OCI-M1 (cell line): Measurements from ENCODE around the gene DPP6.

Experiments used
- DNase-seq: peaks from one replicate; lab custom pipeline; 2025; lab: John Stamatoyannopoulos, UW

Gene DPP6

DNA sequence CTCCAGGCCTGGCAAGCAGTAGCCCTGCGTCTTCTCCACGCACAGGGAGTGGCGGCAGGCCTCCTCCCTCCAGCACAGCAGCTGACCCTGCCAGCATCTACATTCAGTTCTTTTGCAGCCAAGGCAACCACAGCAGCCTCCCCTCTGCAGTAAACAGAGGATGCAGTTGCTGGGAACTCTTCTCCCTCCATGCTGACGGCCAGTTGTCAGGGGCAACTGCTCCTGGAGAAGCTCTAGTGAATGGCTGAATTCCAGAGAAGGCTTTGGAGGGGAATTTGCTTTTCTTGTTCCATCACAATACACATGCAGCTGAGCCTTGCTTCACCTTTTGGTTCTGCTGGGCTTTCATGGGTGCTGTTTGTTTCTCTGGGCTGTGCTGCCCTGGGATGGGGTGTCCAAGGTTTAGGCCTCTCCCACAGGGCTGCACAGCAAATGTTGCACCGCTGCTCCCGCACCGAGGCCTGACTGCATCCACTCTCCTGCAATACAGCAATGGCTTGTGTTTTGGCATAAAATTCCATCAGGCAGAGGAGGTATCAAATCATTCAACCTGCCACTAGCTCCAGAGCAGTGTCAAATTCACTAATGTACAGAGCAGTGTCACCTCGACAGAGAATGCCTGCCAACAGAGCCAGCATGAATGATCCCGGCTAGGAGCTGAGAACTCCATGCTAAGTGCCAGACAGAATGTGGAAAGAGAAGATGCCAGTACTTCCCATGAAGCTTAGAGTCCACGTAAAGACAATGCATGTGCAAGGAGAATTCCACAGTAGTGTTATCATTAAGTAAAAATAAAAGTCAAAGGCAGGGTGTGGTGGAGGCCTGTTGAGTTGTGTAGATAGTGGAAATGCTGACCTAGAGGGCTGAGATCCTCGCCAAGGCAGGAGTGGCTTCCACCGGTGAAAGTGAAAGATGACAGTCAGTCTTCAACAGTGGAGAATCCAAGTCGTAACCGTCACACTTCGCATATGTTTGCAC, 399.6 kb downstream of the DPP6 start:
- DNase-seq = no peak

DNA sequence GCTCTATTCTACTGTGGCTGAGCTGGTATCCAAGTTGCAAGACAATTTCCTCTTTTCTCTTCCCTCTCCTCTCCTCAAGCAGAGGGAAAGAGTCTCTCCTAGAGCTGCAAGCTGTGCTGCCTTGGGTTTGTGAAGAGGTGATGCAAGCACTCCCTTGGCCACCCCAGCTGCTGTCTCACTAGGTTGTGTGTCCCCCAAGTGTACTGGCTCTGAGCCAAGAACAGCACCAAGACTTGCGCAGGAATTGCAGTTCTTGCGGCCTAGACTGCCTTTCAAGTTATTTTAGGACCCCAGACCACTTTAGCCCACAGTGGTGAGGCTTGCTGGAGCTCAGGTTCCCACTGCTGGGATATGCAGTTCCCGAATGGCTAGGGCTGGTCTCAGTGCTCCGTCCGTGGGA, 411.6 kb downstream of the DPP6 start:
- no peak for DNase-seq

- DNase-seq = no peak
Observed at GRCh38 chr7:154469652-154470051, 417.5 kb downstream of the DPP6 start.

GRCh38 chr7:154472343-154472742, 420.1 kb downstream of the DPP6 start:
- DNase-seq = no peak

- DNase-seq = no peak
Observed at GRCh38 chr7:154473360-154473759, 421.2 kb downstream of the DPP6 start.

DNA sequence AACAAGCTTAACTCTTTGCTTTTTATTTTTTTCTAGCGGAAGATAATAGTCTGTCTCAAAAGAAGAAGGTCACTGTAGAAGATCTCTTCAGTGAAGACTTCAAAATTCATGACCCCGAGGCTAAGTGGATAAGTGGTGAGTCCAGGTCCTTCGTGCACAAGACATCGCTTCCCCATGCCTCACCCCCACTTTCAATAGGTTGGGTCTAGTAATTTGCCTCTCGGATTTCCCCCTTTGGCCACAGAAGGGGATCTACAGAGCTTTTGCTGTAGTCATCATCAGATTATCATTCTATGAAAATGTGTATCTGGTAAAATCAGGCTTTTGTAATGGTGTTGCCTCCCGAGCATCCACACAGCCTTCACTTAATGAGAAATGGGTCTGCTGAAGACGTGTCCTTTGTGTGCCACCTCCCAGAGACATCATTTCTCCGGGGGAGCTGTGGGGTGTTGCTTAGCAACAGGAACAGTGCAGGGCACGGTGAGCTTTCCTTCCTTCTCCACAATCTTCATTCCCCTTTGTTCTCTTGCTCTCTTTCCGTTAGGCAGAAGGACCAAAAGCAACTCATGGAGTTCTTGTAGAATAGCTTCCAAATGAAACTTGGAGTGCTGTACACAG, 422.8 kb downstream of the DPP6 start:
- DNase-seq = no peak

GRCh38 chr7:154475864-154476263, 423.7 kb downstream of the DPP6 start:
- DNase-seq = no peak

GRCh38 chr7:154480817-154481216, 428.6 kb downstream of the DPP6 start:
- no peak for DNase-seq

GRCh38 chr7:154482863-154483262, 430.7 kb downstream of the DPP6 start:
- no peak for DNase-seq

GRCh38 chr7:154484406-154484805, 432.2 kb downstream of the DPP6 start:
- no peak for DNase-seq

DNA sequence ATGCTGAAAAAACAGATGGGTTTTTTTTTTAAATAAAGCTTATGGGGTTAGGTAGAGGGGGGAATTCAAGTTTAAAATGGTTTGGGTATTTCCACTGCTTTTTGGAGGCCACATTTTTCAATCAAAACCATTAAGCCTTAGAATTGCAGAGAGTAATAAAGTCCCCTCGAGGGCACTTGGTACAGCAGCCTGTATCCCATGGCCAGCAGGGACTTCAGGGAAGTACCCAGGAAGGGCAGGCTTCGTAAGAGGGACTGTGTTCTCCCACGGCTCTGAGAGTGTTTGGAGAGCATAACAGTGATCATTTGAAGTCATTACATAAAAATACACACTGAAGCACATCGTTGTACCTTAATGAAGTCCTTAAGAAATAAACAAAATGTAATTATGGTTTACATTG, 432.7 kb downstream of the DPP6 start:
- DNase-seq = no peak

- no peak for DNase-seq
Observed at GRCh38 chr7:154489897-154490296, 437.7 kb downstream of the DPP6 start.

DNA sequence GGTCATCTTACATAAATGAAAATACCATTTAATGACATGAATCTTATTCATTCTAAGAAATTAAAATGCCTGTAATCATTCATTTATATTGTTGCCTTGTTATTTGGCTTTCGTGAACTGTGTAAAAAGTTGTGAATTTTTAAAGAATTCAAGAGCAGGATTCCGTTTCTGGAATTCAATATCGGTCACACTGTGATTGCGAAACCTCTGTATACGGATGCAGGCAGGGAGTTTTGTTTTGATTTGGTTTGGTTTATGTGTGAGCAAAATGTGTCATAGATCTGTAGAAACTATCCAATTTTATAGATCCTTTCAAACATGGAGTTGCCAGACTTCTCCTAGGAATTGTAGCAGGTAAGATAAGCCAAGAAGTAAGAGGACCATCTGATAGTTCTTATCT, 441.4 kb downstream of the DPP6 start:
- DNase-seq = no peak

DNA sequence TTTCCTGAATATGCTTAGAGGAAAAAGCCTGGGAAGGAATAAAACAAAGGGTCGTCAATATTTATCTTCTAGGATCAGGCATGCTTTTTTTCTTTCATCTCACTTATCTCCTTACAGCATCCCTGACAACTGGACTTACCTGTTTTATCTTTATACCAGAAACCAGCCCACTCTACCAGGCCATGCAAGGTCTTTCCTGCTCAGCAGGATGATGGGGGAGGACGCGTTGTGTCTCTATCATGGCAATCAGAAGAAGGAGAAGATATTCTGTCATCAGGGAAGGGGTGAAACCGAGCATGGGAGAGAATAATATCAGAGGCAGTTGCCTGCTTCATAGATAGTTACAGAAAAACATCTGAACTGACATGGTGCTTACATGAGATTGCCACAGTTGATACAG, 445.6 kb downstream of the DPP6 start:
- DNase-seq = no peak

DNA sequence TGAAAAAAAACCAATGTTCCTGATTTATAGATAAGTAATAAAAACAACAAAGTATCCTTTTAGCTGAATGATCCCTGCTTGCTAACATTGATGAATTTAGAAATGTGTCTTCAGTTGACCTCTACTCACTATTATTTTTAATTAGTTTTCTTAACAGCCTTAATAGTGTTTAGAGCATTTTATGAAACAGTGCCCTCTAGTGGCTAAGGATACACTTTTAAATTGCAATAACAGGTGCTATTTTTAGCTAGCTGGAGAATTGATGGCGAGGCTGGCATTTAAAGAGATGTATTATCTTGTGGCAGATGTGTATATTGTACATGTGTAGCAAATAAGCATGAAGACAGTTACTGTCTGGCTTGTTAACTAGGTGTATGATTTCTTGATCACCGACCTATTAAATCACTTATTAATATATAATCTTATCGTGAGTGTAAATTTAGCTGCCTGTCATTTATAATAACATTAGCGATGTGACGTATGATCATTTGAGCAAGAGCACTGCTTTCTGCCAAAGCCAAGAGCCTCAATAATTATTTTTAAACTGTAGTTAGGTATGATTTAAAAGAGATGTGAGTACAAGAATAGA, 451.9 kb downstream of the DPP6 start:
- peak; percentile 47 for DNase-seq

DNA sequence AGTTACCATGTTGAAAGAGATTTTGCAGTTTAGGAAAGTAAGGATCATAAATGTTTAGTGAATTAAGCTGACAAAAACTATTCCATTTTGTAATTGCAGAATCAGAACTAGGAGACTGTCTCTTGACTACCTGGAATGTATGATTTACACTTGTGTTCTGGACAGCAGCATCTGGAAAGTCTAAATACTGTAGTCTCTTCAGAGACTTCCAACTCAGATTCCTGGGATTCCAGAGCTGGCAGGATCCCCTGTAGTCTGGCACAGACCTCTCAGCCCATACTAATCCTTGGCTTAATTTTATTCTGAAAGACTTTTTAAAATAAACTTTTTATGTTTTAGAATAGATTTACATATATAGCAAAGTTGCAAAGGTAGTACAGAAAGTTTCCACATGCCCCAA, 452.7 kb downstream of the DPP6 start:
- DNase-seq = no peak

GRCh38 chr7:154505362-154505761, 453.2 kb downstream of the DPP6 start:
- no peak for DNase-seq

- no peak for DNase-seq
Observed at GRCh38 chr7:154509192-154509591, 457.0 kb downstream of the DPP6 start.

- DNase-seq = no peak
Observed at GRCh38 chr7:154512121-154512833, 460.1 kb downstream of the DPP6 start.

DNA sequence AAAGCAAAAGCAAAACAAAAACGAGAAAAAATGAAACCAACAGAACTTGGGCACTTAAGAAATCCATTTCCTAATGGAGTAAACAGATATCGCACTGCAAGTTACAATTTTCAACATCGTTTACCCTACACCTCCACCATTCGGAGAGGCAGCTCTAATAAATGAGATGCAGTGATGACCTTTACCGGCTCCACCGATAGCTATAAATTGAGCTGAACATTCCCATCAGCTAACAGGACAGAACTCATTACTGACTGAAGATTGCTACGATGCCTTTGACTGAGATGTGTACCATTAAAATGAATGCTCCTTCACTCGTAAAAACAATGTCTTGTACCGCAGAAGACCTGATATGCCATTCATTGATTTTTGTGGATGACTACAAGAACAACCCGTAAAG, 465.6 kb downstream of the DPP6 start:
- DNase-seq = no peak

DNA sequence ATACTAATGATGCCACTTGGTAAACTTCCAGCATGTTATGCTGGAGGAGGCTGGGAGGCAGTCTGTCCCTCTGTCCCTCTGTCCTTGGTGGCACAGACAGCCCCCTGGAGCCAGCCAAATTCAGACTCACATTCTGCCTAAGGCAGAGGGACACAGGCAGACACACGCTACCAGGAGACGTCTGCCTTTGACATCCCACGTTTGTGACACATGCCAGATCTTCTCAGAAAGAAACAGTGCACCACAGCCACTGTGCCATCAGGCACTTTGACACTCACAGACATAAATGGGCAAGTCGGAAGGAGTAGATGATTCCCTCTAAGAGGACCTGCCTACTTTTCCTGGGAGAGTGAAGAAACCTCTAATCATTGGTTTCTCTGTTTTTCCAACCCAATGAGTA, 467.0 kb downstream of the DPP6 start:
- DNase-seq = no peak

DNA sequence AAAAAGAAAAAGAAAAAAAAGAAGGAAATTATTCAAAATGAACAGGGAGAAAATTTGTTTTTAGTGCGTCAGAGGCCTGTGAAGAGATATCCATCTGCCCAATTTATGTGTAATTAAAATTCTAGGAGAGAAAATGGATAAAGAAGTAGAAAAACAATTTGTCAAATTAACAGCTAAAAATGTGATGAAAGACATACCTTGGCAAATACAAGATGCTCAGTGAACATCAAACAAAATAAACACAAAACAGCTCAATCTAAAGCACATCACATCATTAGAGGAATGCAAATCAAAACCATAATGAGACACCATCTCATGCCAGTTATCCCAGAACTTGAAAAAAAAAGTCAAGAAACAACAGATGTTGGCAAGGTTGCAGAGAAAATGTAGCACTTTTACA, 477.9 kb downstream of the DPP6 start:
- DNase-seq = no peak
